H1 (cell line): ENCODE results near the gene WDR12. TPM values are rescaled to one million over a fixed set of nuclear protein-coding genes. Genes with fewer than 3 reads are reported as not detected.

ENCODE experiments used
- CTCF ChIA-PET: fragments of 300-600 bp; sonication (Branson Sonifier 250); formaldehyde crosslinking; loops from one replicate; lab custom pipeline; 2021; ENCODE audit not compliant: partially characterized antibody; lab: Charles Lee
- POLR2A ChIA-PET: fragments of 300-600 bp; sonication (Branson Sonifier 250); formaldehyde crosslinking; loops from one replicate; lab custom pipeline; 2021; ENCODE audit warnings: inconsistent platforms; ENCODE audit not compliant: partially characterized antibody; lab: Charles Lee
- DNase-seq, 2 experiments: peaks; one replicate each; pipeline versions ENCODE4 v3.0.0 to v3.0.0-alpha.2; 2010 to 2022; ENCODE audit warnings: low spot score in 2 of 2, low read depth in 1 of 2, mixed read lengths in 1 of 2
- FAIRE-seq: peaks from 2 replicates; lab custom pipeline; 2011; peaks lifted over from hg19 to GRCh38; lab: Jason Lieb, UNC
- H2AFZ ChIP-seq: 2 replicates; pipeline ENCODE4 v1.8.1; 2012; ENCODE audit warnings: low read length, inconsistent platforms
- H2AK5ac ChIP-seq: 2 replicates; pipeline ENCODE4 v1.6.1; 2013; ENCODE audit warnings: low read depth, low read length
- H2BK120ac ChIP-seq: replicated peaks from 2 replicates; pipeline ENCODE3; 2013; ENCODE audit warnings: low read depth, low read length, inconsistent platforms
- H2BK12ac ChIP-seq: 2 replicates; pipeline ENCODE4 v1.6.1; 2013; ENCODE audit warnings: low read depth, low read length
- H2BK15ac ChIP-seq: 2 replicates; pipeline ENCODE4 v1.6.1; 2013; ENCODE audit warnings: low read length
- H2BK20ac ChIP-seq: 2 replicates; pipeline ENCODE4 v1.6.1; 2013; ENCODE audit warnings: low read length
- H2BK5ac ChIP-seq: 2 replicates; pipeline ENCODE4 v1.6.1; 2013; ENCODE audit warnings: low read depth, low read length
- H3K14ac ChIP-seq: 2 replicates; pipeline ENCODE4 v1.6.1; 2013; ENCODE audit warnings: inconsistent platforms; ENCODE audit not compliant: insufficient read length
- H3K18ac ChIP-seq: 2 replicates; pipeline ENCODE4 v1.6.1; 2013; ENCODE audit warnings: low read length; ENCODE audit errors: extremely low read depth
- H3K23ac ChIP-seq: 2 replicates; pipeline ENCODE4 v1.6.1; 2013; ENCODE audit warnings: inconsistent platforms; ENCODE audit not compliant: insufficient read length
- H3K23me2 ChIP-seq: 2 replicates; pipeline ENCODE4 v1.6.1; 2013; ENCODE audit warnings: low read depth, low read length
- H3K27ac ChIP-seq: 2 replicates; pipeline ENCODE4 v1.6.1; 2011; ENCODE audit warnings: low read depth, low read length, inconsistent platforms
- H3K27me3 ChIP-seq, 4 experiments: replicated peaks in 1 of 4; 1 replicate in 1 of 4; 2 replicates in 3 of 4; pipeline versions ENCODE4 v1.6.1 to v1.8.1; 2011 to 2013; ENCODE audit warnings: low read length in 3 of 4, mild to moderate bottlenecking in 3 of 4, inconsistent platforms in 2 of 4, mixed read lengths in 2 of 4, moderate library complexity in 1 of 4; ENCODE audit not compliant: control insufficient read depth in 3 of 4, insufficient read depth in 3 of 4; ENCODE audit errors: extremely low read depth in 1 of 4
- H3K36me3 ChIP-seq, 4 experiments: 2 replicates each; pipeline versions ENCODE4 v1.6.1 to v1.8.1; 2011 to 2013; ENCODE audit warnings: mild to moderate bottlenecking in 4 of 4, low read length in 3 of 4, moderate library complexity in 2 of 4, control low read depth in 1 of 4, inconsistent platforms in 1 of 4; ENCODE audit not compliant: insufficient read depth in 4 of 4, control insufficient read depth in 2 of 4
- H3K4ac ChIP-seq: replicated peaks from 2 replicates; pipeline ENCODE3; 2013; ENCODE audit warnings: low read length, low read depth, mixed read lengths, inconsistent platforms; ENCODE audit not compliant: insufficient read length
- H3K4me1 ChIP-seq, 4 experiments: replicated peaks in 1 of 4; 1 replicate in 1 of 4; 2 replicates in 3 of 4; pipeline versions ENCODE4 v1.6.1 to v1.8.1; 2011 to 2013; ENCODE audit warnings: low read length in 3 of 4, inconsistent platforms in 2 of 4, mixed read lengths in 1 of 4; ENCODE audit not compliant: insufficient read depth in 4 of 4, control insufficient read depth in 3 of 4
- H3K4me2 ChIP-seq, 2 experiments: 2 replicates each; pipeline versions ENCODE4 v1.6.1 to v1.8.1; 2011 to 2013; ENCODE audit warnings: low read depth in 2 of 2, low read length in 2 of 2, control low read depth in 1 of 2, inconsistent platforms in 1 of 2, mild to moderate bottlenecking in 1 of 2; ENCODE audit not compliant: insufficient read depth in 1 of 2
- H3K4me3 ChIP-seq, 4 experiments: fragments of 200-600, 300-600 bp in 1 of 4; sonication (generic), shearing (Covaris generic), sonication (Bioruptor Twin) in 1 of 4; 2 replicates each; pipeline versions ENCODE4 v1.5.1 to v1.8.1; 2011 to 2016; ENCODE audit warnings: low read length in 4 of 4, low read depth in 3 of 4, control low read depth in 2 of 4, inconsistent platforms in 2 of 4, mild to moderate bottlenecking in 2 of 4, mixed read lengths in 1 of 4, moderate library complexity in 1 of 4; ENCODE audit not compliant: insufficient read depth in 2 of 4; ENCODE audit errors: extremely low read depth in 1 of 4
- H3K56ac ChIP-seq: replicated peaks from 2 replicates; pipeline ENCODE3; 2013; ENCODE audit warnings: low read depth, mild to moderate bottlenecking, mixed read lengths, low read length, inconsistent platforms; ENCODE audit not compliant: insufficient read length
- H3K79me1 ChIP-seq: 2 replicates; pipeline ENCODE4 v1.6.1; 2013; ENCODE audit warnings: low read depth, low read length, control low read depth
- H3K79me2 ChIP-seq, 2 experiments: 2 replicates each; pipeline versions ENCODE4 v1.6.1 to v1.8.1; 2012 to 2013; ENCODE audit warnings: low read length in 2 of 2, mild to moderate bottlenecking in 2 of 2, inconsistent platforms in 1 of 2; ENCODE audit not compliant: insufficient read depth in 2 of 2, control insufficient read depth in 1 of 2
- H3K9ac ChIP-seq, 4 experiments: replicated peaks in 1 of 4; 1 replicate in 1 of 4; 2 replicates in 3 of 4; pipeline versions ENCODE4 v1.6.1 to v1.8.1; 2011 to 2013; ENCODE audit warnings: low read depth in 3 of 4, low read length in 3 of 4, control low read depth in 2 of 4, mild to moderate bottlenecking in 2 of 4, moderate library complexity in 2 of 4, inconsistent platforms in 1 of 4; ENCODE audit errors: extremely low read depth in 1 of 4
- H3K9me3 ChIP-seq, 2 experiments: 2 replicates each; pipeline versions ENCODE4 v1.6.1 to v1.8.1; 2012 to 2013; ENCODE audit warnings: mild to moderate bottlenecking in 2 of 2, moderate library complexity in 2 of 2, control low read depth in 1 of 2, inconsistent platforms in 1 of 2, low read depth in 1 of 2, low read length in 1 of 2, mixed read lengths in 1 of 2; ENCODE audit not compliant: insufficient read depth in 2 of 2
- H4K20me1 ChIP-seq, 2 experiments: replicated peaks in 1 of 2; 2 replicates each; pipeline versions ENCODE3 to v1.8.1; 2011 to 2013; ENCODE audit warnings: inconsistent platforms in 2 of 2, low read length in 2 of 2, mild to moderate bottlenecking in 1 of 2; ENCODE audit not compliant: insufficient read depth in 2 of 2, control insufficient read depth in 1 of 2
- H4K5ac ChIP-seq: 2 replicates; pipeline ENCODE4 v1.6.1; 2013; ENCODE audit warnings: low read length, low read depth, mixed read lengths, inconsistent platforms; ENCODE audit not compliant: insufficient read length
- H4K8ac ChIP-seq: 2 replicates; pipeline ENCODE4 v1.8.0; 2013; ENCODE audit warnings: mild to moderate bottlenecking, moderate library complexity, low read length, inconsistent platforms; ENCODE audit not compliant: insufficient read depth; ENCODE audit errors: extremely low read depth
- H4K91ac ChIP-seq: replicated peaks from 2 replicates; pipeline ENCODE3; 2013; ENCODE audit warnings: low read length, mixed read lengths, inconsistent platforms; ENCODE audit not compliant: insufficient read length
- BRCA1 ChIP-seq: IDR thresholded peaks from 2 replicates; pipeline ENCODE4 v1.6.1; 2012; ENCODE audit warnings: low read depth, low read length, improper control_type of control experiment
- SP2 ChIP-seq: IDR thresholded peaks from 2 replicates; pipeline ENCODE4 v1.6.1; 2012; ENCODE audit warnings: mild to moderate bottlenecking, low read length, inconsistent platforms
- SP4 ChIP-seq: IDR thresholded peaks from 2 replicates; pipeline ENCODE4 v1.6.1; 2012; ENCODE audit warnings: low read length, inconsistent platforms
- WGBS, 2 experiments: shearing (Covaris generic) in 1 of 2; methylation state at CpG; one replicate each; pipeline versions ENCODE4 v1.1.6 to v1.1.7; 2013 to 2015; ENCODE audit warnings: low lambda C conversion rate in 2 of 2, mixed read lengths in 2 of 2, inconsistent platforms in 1 of 2, low coverage in 1 of 2, missing lambda C conversion rate in 1 of 2; ENCODE audit not compliant: insufficient replicate concordance in 2 of 2, insufficient coverage in 1 of 2, insufficient read length in 1 of 2; ENCODE audit errors: extremely low coverage in 1 of 2, missing lambda C conversion rate in 1 of 2; 5-methylcytosine and 5-hydroxymethylcytosine counted together
- polyA plus RNA-seq, 7 experiments: library from polyadenylated mRNA; depleted of rRNA in 3 of 7; stranded (reverse) in 5 of 7; unstranded in 2 of 7; fragments of >200 nt in 5 of 7; fragments of 200-250 nt in 2 of 7; gene quantifications; 1 replicate in 5 of 7; 2 replicates in 1 of 7; 4 replicates in 1 of 7; pipeline versions ENCODE4 v1.2.1 to v1.2.3, GENCODE V29; 2011 to 2013; ENCODE audit warnings: missing spikeins in 2 of 7, mixed read lengths in 2 of 7
- total RNA-seq: library from RNA; stranded (reverse); fragmentation: NEBNext Ultra II Directional; extraction: Animal tissue kit (Norgen Biotek cat#: 25700); gene quantifications from 2 replicates; pipeline ENCODE4 v1.2.1, GENCODE V29; 2021

WDR12 gene
- total and polyA plus RNA-seq, 2 of the 8 experiments (the other 6 are each of a cell fraction or from before 2014, with no cell fraction given): 25.0 to 183 TPM

GRCh38 chr2:202934456-202934855 is 23.0 kb upstream of the WDR12 start:
- Histone ChIP-seq H2BK20ac (no peak overlapping the region), H3K27me3 (no peaks in the 10 kb centered on the region), H3K36me3 (no peaks in the 10 kb centered on the region), H3K23me2 (no peaks in the 10 kb centered on the region), H3K4ac (no peak overlapping the region), H2BK120ac (no peak overlapping the region), H3K14ac (no peak overlapping the region), H3K4me2 (no peak overlapping the region), H2BK5ac (no peak overlapping the region), H3K18ac (no peak overlapping the region), H2BK12ac (no peak overlapping the region), H4K8ac (no peak overlapping the region), H3K79me2 (no peaks in the 10 kb centered on the region), H3K79me1 (no peaks in the 10 kb centered on the region), H3K4me3 (no peak overlapping the region), H3K23ac (no peak overlapping the region), H3K56ac (no peak overlapping the region), H3K27ac (no peak overlapping the region), H4K91ac (no peak overlapping the region), H3K9me3 (no peaks in the 10 kb centered on the region), H2AFZ (no peak overlapping the region), H4K5ac (no peak overlapping the region), H2AK5ac (no peak overlapping the region), H2BK15ac (no peak overlapping the region), H3K9ac (no peak overlapping the region), H3K4me1 (no peaks in the 10 kb centered on the region), H4K20me1 (no peaks in the 10 kb centered on the region)
- WGBS, 2 experiments: 96% methylated on average over 2 of the region's 2 CpGs; no CpG with 5 or more reads in 1 of the 2 experiments
- ChIA-PET CTCF (no interaction called here), POLR2A (no interaction called here)
- no peak for FAIRE-seq
- DNase-seq: no peak
- TF ChIP-seq BRCA1 (no peak), SP2 (no peak), SP4 (no peak)
